Fibroblast of skin of right quadriceps (primary cell): Measurements from ENCODE around the gene CD200R1.
A peak's percentile ranks its signal among the peaks of the same experiment; 100 is the strongest.
"Not testable (repeated sequence)": the region's sequence is repeated elsewhere in the genome, so short reads cannot be mapped to it uniquely, and the experiment has no call there.

Experiments used
- DNase-seq: peaks from one replicate; pipeline ENCODE4 v3.0.0-alpha.2; 2013

CD200R1 gene

DNA sequence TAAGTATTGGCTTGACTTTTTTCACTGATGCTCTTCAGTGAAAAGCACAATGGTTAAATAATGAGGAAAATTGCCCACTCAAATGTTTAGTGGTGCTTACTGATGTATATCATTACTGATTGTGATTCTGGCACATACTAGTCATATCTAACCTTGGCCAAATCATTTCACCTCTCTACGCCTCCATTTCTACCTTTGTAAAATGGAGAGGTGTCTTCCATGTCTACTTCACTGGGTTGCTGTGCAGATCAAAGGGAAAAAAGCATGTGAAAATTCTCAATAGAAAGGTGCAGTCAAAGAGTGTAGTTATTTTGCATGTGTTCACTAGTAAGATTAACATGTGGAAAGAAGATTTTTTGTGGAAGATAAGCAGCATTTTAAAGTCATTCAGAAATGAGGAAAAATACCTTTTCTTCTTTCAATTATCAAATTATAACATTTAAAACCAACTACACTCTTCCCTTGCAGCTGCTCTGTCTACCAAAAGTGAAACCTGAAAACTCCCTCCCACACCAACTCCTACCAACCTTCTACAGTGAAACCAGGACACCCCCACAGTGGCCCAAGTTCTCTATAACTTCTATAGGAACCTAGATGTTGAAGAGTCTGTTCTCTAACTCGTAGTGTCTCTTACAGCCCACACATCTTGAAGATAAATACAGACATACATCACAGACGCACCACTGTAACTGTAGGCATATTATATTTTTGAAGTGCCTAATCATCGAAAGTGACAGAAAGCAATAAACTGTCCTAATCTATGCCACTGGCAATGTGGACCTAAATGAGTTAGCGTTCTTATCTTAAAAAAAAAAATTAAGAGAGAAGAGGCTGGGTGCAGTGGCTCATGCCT is 1.4 kb downstream of the CD200R1 start:
- DNase-seq: no peak

DNA sequence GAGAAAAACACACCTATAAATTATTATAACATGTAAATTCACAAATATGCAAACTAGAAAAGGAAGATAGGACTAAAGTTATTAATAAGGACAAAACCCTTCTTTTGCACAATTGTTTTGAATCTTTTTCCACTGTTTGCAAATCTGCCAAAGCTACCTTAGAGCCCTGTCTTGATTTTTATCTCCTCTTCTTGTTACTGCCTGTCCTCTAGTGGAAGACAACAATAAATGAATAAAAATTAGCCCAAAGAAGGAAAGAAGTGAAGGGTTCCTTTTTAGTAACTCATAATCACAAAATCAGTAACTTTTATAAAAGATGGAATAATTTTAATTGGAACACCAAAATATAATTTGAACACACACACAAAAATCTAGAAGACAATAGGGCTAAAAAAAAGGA is 2.7 kb downstream of the CD200R1 start:
- DNase-seq: no peak

DNA sequence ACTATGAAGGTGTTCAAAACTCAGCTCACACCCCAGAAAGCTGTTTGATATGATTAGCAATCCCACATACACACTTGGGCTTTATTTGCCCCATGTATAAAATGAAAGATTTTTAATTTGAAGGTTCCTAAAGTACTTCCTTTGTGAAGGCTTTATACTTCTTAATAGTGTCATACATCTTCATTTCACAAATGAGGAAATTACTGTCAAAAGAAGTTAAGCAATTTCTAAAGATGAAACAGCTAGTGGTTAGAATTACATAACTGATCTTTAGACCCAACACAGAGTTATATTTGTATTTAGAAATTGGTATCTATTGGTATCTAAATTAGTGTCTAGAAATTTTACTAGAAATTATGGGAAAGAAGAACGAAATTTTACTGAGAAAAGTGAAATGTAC is 7.1 kb downstream of the CD200R1 start:
- no peak for DNase-seq

DNA sequence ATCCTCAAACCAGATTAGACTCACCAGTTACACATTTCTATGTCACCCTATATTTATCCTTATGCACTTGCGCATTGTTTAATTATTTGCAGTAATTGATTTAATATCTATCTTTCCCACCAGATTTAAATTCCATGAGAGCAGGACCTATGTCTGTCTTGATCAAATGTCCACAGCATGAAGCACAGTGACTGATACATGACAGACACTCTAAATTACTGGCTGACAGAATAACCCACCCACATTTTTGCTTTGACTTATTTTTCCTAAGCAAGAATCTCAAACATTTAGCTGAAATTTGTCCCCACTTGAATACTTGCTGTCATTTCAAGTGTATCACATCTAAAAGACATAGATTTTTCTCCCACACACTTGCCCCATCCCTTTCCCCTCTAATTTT is 7.5 kb downstream of the CD200R1 start:
- DNase-seq: no peak

DNA sequence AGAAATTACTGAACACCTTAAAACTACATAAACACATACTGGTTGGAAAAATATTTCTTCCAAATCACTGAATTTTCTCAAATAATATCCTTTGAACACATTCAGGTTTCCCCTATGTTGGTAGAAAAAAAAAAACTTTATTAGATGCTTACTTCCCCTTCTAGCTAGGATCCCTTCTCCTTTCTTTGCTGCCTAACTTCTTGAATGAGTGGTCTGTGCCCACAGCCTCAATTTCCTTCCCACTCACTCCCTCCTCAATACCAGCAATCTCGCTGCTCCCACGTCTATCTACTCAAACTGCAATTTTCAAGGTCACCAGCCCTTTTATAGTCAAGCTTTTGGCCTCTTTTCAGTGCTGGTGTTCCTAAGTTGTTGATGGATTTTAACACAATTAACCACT is 8.3 kb downstream of the CD200R1 start:
- DNase-seq: no peak

DNA sequence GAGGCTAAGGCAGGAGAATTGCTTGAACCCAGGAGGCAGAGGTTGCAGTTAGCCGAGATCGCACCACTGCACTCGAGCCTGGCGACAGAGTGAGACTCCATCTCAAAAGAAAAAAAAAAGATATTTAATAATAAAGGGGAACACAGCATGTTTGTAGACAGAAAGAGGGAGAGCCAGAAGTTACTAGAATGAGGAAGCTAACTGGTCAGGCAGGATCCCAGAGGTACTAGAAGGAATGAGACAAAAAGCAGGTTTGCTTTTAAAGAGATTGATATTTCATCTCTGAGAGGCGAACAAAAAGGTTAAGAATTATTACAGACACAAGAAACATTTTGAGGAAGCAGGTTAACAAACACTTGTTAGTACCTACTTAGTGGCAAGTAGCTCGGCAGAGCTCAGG is 9.2 kb downstream of the CD200R1 start:
- no peak for DNase-seq

DNA sequence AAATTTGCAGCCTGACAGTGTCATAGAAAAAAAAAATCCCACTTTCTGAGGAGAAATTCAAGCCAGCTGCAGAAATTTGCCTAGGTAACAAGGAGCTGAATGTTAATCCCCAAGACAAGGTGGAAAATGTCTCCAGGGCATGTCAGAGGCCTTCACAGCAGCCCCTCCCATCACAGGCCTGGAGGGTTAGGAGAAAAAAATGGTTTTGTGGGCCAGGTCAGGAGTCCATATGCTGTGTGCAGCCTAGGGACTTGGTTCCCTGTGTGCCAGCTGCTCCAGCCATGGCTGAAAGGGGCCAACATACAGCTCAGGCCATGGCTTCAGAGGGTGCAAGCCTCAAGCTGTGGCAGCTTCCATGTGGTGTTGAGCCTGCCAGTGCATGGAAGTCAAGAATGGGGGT is 11.2 kb downstream of the CD200R1 start:
- no peak for DNase-seq

DNA sequence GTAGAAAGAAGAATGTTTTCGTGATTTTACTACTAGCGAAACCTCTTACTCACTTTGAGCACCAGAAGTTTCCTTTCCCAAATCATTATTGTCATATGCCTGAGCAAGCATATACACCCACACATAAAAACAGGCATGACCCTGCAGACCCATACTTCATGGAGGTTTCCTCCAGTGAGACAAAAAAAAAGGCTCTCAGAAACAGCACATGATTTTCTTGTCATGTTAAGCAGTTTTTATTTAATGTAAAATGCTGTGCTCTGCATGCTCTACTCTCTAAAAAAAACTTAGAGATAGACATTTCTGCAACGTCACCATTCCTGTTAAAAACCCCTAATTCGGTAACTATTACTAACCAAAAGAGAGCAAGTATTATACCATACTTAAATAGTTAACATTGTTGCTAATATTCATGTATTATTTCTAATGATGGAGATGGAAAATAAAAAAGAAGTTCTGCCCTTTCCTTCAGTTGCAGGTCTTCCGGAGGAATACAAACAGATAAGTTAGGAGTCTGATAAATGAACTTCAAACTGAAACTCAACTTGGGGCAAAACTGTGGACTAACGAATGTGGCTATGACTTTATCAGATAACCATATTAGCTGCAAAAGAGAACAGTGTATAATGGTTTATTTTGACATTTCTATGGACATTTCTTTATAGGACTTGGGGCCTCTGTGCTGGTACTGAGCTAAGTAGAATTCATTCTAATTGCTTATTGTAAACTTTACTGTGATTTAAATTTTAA is 15.9 kb downstream of the CD200R1 start:
- DNase-seq: no peak

DNA sequence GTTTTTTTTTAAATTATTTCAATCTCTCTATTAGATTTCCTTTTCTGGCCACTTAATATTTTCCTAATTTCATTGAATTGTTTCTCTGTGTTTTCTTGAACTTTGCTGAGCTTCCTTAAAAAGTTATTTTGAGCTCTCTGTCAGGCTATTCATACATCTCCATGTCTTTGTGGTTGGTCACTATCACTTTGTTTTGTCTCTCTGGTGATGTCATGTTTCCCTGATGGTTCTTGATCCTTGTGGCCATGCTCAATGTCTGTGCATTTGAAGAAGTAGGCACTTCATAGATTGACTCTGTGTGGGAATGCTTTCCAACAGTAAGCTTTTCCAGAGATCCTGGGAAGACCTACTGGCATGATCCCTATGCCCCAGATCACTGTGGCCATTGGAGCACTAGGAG is 18.6 kb downstream of the CD200R1 start:
- DNase-seq: no peak

DNA sequence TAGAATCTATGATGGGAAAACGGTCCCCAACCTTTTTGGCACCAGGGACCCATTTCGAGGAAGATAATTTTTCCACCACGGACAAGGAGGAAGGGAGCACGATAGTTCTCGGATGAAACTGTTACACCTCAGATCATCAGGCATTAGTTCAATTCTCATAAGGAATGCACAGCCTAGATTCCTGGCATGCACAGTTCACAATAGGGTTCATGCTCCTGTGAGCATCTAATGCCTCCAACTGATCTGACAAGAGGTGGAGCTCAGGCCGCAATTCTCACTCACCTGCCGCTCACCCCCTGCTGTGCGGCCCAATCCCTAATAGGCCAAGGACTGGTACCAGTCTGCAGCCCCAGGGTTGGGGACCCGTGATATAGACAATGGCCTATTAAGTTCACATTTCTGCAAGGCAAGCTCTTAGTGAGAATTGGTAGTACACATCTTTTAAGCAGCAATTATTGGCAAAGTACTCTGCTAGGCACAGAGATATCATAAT is 26.5 kb downstream of the CD200R1 start:
- no peak for DNase-seq

DNA sequence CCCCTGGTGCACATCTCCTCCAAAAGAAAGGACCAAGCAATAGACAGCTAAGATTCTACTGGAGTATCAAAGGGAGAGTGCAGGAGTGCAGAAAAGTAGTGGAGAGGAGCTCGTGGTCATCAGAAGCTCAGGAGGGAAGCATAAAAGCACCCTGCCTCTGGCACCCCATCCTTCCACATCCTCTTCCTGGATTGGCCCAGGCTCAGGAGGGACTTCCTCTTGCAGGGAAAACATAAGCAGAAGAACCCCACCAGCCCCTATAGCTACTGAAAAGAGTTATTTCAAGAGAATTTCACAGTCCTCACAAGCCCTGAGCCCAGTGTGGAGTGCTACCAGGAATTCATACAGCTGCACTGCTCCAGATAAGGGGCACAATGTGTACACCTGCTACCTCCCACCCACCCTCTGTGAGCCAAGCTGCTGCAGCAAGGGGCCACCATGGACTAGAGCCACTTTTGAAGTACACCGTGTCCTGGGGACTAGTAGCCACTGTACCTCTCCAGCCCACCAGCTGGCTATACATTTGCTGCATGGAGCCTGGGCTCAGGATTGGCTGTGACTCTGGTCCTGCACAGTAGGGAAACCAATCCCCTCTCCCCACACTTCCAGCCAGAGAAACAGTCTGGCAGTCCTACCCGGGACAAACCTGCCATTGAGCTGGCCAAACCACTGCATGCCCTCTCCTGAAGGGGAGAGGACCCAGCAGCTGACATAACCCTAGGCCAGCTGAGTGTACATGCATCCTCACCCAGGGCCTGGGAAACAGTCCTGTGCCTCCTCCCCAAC is 43.0 kb downstream of the CD200R1 start:
- DNase-seq: no peak

DNA sequence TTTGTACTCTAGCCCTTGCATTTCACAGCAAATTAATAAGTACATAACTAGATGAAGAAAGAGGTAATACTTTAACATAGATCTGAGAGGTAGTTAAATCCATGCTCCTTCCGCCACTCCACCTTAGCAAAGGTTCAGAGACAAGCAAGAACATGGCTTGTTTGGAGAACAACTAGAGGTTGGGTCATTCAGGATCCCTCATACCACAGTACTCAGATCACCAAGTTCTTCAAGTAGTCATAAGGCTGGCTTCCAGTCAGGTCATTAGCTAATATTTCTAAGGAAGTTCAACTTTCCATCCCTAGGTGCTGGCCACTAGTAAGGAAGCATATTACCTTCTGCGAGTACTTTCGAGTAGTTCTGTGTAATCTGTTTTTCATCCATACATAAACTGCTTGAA is 44.1 kb downstream of the CD200R1 start:
- no peak for DNase-seq

DNA sequence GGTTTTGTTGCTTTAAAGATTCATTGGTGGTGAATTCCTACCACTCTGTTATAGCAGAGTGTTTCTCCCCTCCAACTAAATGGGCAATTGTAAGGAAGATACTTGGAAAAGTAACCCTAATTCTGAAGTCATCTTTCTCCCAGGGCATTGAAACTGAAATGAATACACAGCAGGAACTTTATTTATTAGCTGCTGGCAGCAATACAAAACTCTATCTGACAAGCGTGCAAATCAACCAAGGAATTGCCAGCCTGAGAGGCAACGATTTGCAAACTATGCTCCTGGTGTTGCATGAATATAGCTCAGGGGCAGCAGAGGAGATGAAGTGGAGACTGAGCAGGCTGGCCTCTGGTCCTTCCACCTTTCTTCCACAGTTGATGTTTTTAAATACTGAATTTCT is 48.9 kb downstream of the CD200R1 start:
- DNase-seq: no peak

DNA sequence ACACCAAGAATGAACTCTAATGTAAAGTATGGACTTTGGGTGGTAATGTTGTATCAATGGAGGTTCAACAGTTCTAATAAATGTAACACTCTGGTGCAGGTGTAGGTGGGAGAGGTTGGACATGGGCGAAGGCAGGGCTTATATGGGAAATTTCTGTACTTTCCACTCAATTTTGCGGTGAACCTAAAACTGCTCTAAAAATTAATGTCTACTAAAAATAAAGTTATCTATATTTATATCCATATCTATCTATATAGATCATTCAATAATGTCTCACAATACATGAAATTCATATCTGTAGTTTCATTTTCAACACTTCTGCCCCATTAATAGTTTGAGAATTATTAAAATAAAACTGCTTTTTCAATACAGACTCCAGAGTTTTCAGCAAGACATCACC is 49.3 kb downstream of the CD200R1 start:
- no peak for DNase-seq

DNA sequence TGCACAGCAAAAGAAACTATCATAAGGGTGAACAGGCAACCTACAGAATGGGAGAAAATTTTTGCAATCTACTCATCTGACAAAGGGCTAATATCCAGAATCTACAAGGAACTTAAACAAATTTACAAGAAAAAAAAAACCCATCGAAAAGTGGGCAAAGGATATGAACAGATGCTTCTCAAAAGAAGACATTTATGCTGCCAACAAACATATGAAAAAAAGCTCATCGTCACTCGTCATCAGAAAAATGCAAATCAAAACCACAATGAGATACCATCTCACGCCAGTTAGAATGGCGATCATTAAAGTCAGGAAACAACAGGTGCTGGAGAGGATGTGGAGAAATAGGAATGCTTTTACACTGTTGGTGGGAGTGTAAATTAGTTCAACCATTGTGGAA is 55.4 kb downstream of the CD200R1 start:
- not testable (repeated sequence) for DNase-seq

DNA sequence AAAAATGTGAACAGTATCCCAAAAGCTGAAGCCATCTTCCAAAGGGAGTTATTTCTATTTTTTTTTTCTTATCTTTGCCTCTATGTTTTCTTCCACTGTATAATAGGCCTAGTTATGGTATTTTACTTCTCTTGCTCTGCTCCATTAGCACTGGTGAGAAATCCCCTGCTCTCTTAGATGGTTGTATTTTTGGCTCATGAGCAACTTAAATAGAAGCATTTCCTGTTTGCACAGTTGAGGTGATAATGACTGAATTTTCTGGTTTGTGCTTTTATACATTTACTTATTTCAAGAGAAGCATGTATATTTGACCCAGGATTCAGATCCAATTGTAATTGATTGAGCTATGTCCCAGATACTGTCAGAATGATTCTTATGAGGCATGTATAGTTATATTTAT is 66.7 kb downstream of the CD200R1 start:
- DNase-seq: no peak

DNA sequence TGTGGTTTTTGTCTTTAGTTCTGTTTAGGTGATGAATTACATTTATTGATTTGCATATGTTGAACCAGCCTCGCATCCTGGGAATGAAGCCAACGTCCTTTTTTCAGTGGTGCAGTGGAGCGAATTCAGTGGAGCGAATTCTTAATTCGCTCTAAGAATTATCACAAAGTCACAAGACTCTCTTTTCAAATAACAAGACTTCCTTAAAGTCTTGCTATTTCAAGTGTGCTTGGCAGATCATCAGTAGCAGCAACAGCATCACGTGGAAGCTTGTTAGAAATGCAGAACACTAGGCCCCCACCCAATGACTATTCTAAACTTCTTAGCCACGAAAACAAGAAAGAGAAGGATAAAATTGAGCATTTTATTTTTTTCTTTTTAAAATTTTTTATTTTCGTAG is 70.1 kb downstream of the CD200R1 start:
- DNase-seq: no peak

DNA sequence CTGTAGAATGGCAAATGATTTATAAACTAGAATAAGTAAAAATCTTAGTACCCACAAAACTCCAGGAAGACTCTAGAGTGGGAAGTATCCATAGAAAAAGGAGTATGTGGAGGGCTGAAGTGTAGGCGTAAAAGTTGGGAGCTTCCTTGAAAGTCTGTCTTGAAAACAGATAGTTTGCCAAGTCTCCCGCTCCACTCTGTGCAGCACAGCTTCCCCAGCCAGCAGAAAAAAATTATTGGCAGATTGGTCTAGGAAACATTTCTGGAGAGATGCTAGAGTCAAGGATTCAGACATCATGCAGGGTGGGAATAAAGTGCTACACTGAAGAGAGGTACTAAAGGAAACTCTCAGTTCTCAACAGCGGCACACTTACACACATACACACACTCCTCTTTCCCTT is 74.8 kb downstream of the CD200R1 start:
- no peak for DNase-seq

DNA sequence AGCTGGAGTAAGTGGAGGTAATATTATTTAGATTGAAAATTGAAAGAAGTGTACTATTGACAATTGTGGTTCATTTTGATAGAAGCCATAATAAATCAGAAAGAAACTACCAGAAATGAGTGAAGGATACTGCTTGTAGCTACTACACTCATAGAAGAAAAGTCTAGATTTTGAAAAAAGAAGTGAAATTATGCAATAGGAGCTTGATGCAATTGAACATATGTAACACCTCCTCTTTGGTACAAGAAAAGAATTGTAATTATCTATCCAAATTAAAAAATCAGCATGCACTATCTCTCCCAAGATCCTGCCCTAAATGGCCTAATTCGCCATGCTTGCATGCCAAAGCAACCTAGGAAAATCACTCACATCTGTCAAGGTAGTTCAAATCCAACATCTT is 77.1 kb downstream of the CD200R1 start:
- no peak for DNase-seq

DNA sequence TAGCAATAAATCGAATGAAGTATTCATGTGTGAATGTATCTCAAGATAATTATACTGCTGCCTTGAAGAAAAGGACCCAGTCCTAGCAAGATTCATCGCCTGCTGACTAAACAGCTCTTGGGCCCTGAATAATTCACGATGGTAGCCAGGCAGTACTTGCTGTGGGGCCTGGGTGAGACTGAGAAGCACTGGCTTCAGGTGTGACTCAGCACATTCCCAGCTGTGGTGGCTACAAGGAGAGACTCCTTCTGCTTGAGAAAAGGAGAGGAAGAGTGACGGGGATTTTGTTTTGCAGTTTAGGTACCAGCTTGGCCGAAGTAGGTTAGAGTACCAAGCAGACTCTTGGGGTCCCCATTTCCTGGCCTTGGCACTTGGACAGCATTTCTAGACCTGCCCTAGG is 80.6 kb downstream of the CD200R1 start:
- DNase-seq: peak; percentile 28

DNA sequence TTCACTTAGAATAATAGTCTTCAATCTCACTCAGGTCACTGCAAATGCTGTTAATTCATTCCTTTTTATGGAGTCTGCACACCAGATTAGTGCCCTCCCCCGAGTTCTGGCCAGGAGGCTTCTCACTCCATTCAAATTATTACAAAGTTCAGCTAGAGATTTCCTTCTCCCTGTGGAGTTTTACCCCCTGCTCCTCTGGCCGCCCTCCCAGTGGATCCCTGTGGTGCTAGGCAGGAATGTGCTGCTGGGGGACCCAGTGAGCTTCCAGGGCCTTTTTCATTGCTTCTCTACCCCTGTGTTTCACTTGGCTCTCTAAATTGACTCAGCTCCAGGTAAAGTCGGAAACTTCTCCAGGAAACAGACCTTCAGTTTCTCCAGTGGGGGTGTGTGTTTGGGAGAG is 85.5 kb downstream of the CD200R1 start:
- no peak for DNase-seq

DNA sequence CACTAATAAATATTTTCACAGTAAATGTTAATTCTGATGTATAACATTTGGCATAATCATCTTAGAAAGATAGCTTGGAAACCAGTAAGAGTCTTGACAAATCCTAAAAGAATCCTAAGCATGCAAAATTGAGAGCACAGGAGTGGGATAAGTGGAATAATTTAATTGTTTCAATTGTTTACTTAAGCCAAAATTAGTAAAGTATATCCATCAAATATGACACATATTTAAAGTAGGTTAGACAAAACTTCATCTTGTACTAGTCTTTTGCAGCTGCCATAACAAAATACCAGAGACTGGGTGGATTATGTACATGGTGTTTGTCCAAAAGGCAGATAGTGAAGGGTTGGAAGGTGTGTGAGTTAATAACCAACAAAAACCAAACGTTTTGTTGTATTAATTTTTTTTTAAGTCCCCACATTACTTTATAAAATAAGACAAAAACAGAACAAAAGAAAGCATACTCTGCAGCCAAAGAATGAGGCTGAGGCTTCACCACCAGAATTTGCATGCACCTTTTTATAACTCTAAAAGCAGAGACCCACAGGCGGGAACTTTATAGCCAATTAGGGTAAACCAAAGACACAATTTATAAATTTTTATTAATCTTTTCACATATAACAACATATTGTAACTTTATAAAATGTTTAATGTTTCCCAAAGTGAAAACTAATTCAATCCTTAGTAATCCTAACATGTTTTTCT is 86.4 kb downstream of the CD200R1 start:
- DNase-seq: peak; percentile 28
